C4-2B (cell line): ENCODE data around the gene TSPEAR.

Source experiments
- H3K27ac ChIP-seq: fragments of 450-650 bp; 2 replicates; pipeline ENCODE4 v1.5.1; 2017
- ZFX ChIP-seq: fragments of 450-650 bp; IDR thresholded peaks from 2 replicates; pipeline ENCODE4 v1.6.1; 2017
- TF ChIP-seq, protein P1 (sequence below): fragments of 450-650 bp; conservative IDR thresholded peaks from 2 replicates; pipeline ENCODE4 v1.5.1; 2017; ENCODE audit warnings: mild to moderate bottlenecking

The TSPEAR gene

DNA sequence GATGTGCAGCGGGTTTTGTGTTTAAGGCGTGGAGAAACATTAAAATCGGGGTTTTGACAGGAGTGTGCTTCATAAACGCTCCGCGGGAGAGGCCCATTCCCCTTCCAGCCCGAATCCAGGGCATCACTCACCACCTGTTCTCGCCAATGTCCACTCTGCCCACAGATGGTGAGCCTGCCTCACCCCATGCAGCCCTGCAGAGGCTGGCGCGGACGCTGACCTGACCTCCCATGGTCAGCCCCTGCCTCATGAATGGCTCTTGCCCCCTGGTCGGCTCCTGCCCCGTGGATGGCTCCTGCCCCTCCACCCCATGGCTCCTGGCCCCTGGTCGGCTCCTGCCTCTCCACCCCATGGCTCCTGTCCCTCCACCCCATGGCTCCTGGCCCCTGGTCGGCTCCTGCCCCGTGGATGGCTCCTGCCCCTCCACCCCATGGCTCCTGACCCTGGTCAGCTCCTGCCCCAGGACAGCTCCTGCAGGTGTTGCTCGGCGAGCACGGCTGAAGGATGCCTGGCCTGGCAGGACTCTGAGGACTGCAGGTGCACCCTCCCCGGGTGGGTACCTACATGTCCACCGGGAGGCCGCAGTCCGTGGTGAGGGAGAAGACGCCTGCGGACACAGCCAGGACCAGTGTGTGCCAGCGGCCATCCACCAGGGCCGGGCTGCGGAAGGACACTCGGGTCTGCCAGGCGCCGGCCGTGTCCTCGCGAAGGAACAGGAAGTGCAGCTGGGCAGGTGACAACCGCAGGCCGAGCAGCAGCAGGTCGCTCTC, 178.1 kb downstream of the TSPEAR start:
- no peak for TF ChIP-seq ZFX
- TF ChIP-seq, protein P1, sequence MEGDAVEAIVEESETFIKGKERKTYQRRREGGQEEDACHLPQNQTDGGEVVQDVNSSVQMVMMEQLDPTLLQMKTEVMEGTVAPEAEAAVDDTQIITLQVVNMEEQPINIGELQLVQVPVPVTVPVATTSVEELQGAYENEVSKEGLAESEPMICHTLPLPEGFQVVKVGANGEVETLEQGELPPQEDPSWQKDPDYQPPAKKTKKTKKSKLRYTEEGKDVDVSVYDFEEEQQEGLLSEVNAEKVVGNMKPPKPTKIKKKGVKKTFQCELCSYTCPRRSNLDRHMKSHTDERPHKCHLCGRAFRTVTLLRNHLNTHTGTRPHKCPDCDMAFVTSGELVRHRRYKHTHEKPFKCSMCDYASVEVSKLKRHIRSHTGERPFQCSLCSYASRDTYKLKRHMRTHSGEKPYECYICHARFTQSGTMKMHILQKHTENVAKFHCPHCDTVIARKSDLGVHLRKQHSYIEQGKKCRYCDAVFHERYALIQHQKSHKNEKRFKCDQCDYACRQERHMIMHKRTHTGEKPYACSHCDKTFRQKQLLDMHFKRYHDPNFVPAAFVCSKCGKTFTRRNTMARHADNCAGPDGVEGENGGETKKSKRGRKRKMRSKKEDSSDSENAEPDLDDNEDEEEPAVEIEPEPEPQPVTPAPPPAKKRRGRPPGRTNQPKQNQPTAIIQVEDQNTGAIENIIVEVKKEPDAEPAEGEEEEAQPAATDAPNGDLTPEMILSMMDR = no peak
- H3K27ac ChIP-seq = no peak overlapping the region

GRCh38 chr21:44532712-44533111, 178.7 kb downstream of the TSPEAR start:
- no peak overlapping the region for H3K27ac ChIP-seq
- no peak for TF ChIP-seq ZFX
- TF ChIP-seq, protein P1 = no peak

DNA sequence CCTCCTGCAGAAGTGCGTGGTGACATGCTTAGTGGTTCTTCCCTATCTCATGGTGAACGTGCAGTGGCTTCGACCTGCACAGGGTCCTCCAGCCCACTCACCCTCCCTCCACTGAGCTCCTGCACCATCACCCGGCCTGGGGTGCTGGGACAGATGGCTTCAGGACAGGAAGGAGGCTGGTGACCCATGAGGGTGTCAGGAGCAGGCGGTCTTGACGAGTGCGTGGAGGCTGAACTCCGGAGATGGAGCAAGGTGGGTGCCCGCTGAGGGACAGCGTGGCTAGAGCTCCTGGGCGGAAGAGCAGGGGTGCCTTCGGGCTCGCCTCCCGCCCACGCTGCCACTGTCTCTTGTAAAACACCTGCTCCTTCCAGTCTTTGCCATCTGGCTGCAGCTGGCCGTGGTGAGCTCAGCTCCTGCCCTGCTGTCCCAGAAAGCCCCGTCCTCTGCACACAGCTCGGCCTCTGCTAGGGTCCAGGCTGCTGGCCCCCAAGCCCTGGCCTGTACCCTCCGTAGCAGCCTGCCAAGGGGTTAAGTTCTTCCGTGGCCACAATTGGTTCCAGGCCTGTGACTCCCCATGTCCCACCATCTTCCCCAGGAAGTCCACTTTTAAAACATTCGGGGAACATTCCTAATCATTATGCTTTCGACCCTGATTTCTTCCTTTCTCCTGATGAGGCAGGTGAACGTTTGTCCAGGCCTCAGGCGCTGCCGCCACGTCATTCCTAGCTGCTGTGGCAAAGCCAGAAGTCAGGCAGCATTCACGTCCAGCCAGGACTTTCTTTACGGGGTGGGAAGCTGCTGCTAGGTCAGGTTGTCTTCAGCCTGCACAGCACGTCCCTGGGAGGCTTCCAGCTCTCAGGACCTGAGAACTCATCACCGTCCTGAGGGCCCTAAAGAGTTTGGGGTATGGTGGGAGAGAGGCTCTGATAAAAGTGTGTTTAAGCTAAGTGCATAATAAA, 179.5 kb downstream of the TSPEAR start:
- TF ChIP-seq ZFX = no peak
- TF ChIP-seq, protein P1 = no peak
- H3K27ac ChIP-seq = no peak overlapping the region

DNA sequence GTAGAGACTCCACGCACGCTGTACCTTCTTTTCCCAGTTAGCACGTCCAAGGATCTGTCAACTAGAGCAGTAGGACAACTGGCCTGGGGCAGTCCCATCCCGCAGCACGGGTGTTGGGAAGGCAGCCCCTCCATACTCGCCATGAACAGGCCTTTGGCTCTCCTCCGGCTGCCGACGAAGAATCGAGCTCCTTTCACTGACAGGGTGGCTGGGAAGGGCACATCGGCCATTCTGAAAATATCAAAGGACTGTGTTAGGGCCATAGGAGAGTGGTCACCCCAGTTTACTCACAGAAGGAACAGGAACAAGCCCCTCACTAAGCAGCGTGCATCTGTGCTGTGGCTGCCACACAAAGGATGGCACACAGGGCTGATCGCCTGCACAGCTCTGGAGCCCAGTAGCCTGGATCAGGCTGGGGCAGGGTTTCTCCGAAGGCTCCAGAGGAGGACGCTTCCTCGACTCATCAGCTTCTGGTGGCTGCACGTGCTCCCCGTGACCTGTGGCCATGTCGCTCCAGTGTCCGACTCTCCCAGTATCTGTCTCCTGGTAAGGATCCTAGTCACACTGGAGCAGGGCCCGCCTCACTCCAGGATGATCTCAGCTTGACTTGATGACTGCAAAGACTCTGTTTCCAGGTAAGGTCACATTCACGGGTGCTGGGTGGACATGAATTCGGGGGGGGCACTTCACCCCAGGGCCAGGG, 180.3 kb downstream of the TSPEAR start:
- TF ChIP-seq, protein P1 = no peak
- TF ChIP-seq ZFX = no peak
- H3K27ac ChIP-seq = no peak overlapping the region

DNA sequence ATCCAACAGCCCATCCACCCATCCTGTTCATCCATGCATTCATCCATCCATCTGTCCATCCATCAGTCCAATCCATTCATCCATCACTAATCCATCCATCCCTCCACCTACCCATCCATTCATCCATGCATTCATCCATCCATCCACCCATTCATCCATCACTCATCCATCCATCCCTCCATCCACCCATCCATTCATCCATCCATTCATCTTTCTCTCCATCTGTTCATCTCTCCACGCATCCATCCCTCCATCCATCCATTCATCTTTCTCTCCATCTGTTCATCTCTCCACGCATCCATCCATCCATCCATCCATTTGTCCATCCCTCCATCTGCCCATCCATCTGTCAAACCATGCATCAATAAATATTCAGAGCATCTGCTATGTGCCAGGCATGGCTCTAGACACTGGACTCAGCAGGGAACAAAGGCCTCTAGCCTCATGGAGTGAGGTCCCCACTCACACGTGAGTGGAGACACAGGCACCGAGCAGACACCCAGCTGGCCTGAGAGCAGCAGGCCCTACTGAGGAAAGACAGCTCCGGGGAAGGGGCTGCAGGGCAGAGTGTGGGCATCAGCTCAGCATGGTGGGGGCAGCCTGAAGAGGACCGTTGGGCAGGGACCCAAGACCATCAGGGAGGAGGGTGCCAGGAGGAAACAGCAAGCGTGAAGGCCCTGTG, 181.0 kb downstream of the TSPEAR start:
- H3K27ac ChIP-seq = no peak overlapping the region
- TF ChIP-seq, protein P1 = no peak
- TF ChIP-seq ZFX = no peak

- H3K27ac ChIP-seq = no peak overlapping the region
- no peak for TF ChIP-seq ZFX
- TF ChIP-seq, protein P1 = no peak
Measured at GRCh38 chr21:44529503-44530125, 181.8 kb downstream of the TSPEAR start.
